PFSK-1 (cell line): Measurements from ENCODE around the gene APOA4. TPM values are rescaled to one million over a fixed set of nuclear protein-coding genes. Genes with fewer than 3 reads are reported as not detected.

Experiments used
- FOXP2 ChIP-seq: optimal IDR thresholded peaks from 2 replicates; pipeline ENCODE3; 2011; ENCODE audit warnings: borderline replicate concordance, control low read depth, inconsistent platforms; ENCODE audit not compliant: insufficient read depth; ENCODE audit errors: extremely low read length, extremely low read depth
- POLR2AphosphoS5 ChIP-seq: IDR thresholded peaks from 2 replicates; pipeline ENCODE4 v1.6.1; 2012; ENCODE audit warnings: low read depth, mild to moderate bottlenecking, control low read depth, low read length, moderate library complexity
- REST ChIP-seq, 2 experiments: IDR thresholded peaks; 2 replicates each; pipeline versions ENCODE4 v1.6.1 to v1.8.0; 2011 to 2012; ENCODE audit warnings: low read depth in 2 of 2, low read length in 2 of 2, control low read depth in 1 of 2, inconsistent platforms in 1 of 2, mild to moderate bottlenecking in 1 of 2, moderate library complexity in 1 of 2; ENCODE audit not compliant: insufficient read depth in 1 of 2
- SIN3A ChIP-seq: IDR thresholded peaks from 2 replicates; pipeline ENCODE4 v1.6.1; 2012; ENCODE audit warnings: mild to moderate bottlenecking, low read length, moderate library complexity, borderline replicate concordance; ENCODE audit not compliant: insufficient read depth
- TAF1 ChIP-seq: IDR thresholded peaks from 2 replicates; pipeline ENCODE4 v1.6.1; 2012; ENCODE audit warnings: low read length, control low read depth, borderline replicate concordance; ENCODE audit not compliant: insufficient read depth
- polyA plus RNA-seq: library from polyadenylated mRNA; unstranded; fragments of >200 nt; gene quantifications from one replicate; pipeline ENCODE4 v1.2.1, GENCODE V29; 2012; ENCODE audit warnings: low read depth, missing spikeins; ENCODE audit not compliant: insufficient read length

APOA4 gene
- not detected for polyA plus RNA-seq

- no peak for TF ChIP-seq POLR2AphosphoS5
- no peak for TF ChIP-seq SIN3A
- TF ChIP-seq TAF1 = no peak
- TF ChIP-seq FOXP2 = no peak
- no peak for TF ChIP-seq REST (IDR thresholded peaks at IDR 0.05; ENCODE audit: insufficient read depth in 1 of 2, low read depth in 2 of 2, low read length in 2 of 2)
Observed at GRCh38 chr11:116823031-116823843, at the start of gene APOA4. Gene APOA4 (minus strand): TSS chr11:116823304. CDS start chr11:116823191, 113 bp downstream.

DNA sequence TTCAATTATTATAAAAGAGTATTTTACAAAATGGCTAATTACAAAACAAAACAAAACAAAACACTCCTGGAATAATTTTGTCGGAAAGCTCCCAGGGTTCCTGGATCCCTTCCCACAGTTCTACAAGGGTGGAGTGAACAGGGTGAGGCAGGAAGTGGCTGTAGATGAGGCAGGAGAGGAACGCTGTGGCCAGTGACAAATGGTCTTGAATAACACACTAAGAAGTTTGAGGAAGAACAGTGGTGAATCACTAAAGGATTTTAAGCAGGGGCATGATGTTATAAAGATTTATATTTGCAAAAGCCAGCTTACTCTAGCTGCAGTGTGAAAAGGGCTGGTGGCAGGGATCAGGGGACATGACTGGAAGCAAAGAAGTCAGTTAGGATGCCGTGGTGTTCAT is 48.1 kb upstream of the APOA4 start:
- TF ChIP-seq FOXP2 (no peak), SIN3A (no peak), POLR2AphosphoS5 (no peak), TAF1 (no peak), REST (IDR thresholded peaks at IDR 0.05; ENCODE audit: insufficient read depth in 1 of 2, low read depth in 2 of 2, low read length in 2 of 2) (no peak)

GRCh38 chr11:116870054-116870453 is 47.0 kb upstream of the APOA4 start:
- TF ChIP-seq SIN3A = no peak
- TF ChIP-seq REST (IDR thresholded peaks at IDR 0.05; ENCODE audit: insufficient read depth in 1 of 2, low read depth in 2 of 2, low read length in 2 of 2) = no peak
- TF ChIP-seq TAF1 = no peak
- TF ChIP-seq FOXP2 = no peak
- no peak for TF ChIP-seq POLR2AphosphoS5

GRCh38 chr11:116869610-116870009 is 46.5 kb upstream of the APOA4 start:
- TF ChIP-seq FOXP2 = no peak
- no peak for TF ChIP-seq SIN3A
- TF ChIP-seq TAF1 = no peak
- TF ChIP-seq REST (IDR thresholded peaks at IDR 0.05; ENCODE audit: insufficient read depth in 1 of 2, low read depth in 2 of 2, low read length in 2 of 2) = no peak
- TF ChIP-seq POLR2AphosphoS5 = no peak

GRCh38 chr11:116868066-116868465 is 45.0 kb upstream of the APOA4 start:
- TF ChIP-seq REST (IDR thresholded peaks at IDR 0.05; ENCODE audit: insufficient read depth in 1 of 2, low read depth in 2 of 2, low read length in 2 of 2) (no peak), POLR2AphosphoS5 (no peak), FOXP2 (no peak), SIN3A (no peak), TAF1 (no peak)
